Mucosa of gallbladder (tissue), 1 donor: ENCODE measurements around the gene GLB1L2. TPM values are rescaled to one million over a fixed set of nuclear protein-coding genes. Genes with fewer than 3 reads are reported as not detected.

Experiments
- total RNA-seq: library from RNA; stranded (reverse); gene quantifications from one replicate; pipeline ENCODE4 v1.2.1, GENCODE V29; 2021
- donor health status: DM: no; HTN: no; CAD: no.

Gene GLB1L2
- total RNA-seq, 1 donor from 2014 or later, result 8.8 TPM

Other genes starting within 250 kb of the GLB1L2 start
- 14.7 TPM for gene NCAPD3, start 108.0 kb upstream of the GLB1L2 start, total RNA-seq
- gene VPS26B, start 107.3 kb upstream of the GLB1L2 start, total RNA-seq, result 54.8 TPM
- gene THYN1, start 78.6 kb upstream of the GLB1L2 start, total RNA-seq, result 39.4 TPM
- 29.7 TPM for gene ACAD8, start 78.4 kb upstream of the GLB1L2 start, total RNA-seq
- not detected for gene GLB1L3, start 55.6 kb upstream of the GLB1L2 start, total RNA-seq
- 0.20 TPM for gene B3GAT1, start 80.3 kb downstream of the GLB1L2 start, total RNA-seq